ENCODE results near the gene U2AF2. TPM values are rescaled to one million over a fixed set of nuclear protein-coding genes. Genes with fewer than 3 reads are reported as not detected.

U2AF2 gene
- total RNA-seq, 1 experiment from 2014 or later: 321 TPM

DNA sequence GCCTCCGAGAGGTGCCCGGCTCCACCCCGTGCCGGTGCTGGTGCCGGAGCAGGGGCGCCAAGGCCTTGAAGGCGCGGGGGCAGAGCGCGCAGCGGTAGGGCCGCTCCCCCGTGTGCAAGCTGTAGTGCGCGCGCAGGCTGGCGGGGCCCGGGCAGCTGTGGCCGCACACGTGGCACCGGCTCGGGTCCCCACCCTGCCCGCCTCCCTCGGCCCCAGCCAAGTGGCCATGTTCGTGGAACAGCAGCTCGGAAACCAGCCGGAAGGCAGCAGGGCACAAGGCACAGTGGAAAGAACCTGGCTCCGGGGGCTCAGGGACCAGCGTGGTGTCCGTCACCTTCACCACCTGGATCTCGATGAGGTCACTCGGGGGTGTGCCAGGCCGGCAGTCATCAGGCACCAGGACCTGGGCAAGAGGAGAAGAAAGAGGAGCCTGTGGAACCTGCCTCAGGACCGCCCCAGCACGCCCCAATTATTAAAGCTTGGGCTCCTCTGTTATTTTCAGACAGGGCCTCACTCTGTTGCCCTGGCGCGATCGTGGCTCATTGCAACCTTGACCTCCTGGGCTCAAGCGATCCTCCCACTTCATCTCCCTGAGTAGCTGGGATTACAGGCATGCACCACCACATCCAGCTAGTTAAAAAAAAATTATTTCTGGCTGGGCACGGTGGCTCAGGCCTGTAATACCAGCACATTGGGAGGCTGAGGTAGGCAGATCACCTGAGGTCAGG, 32.4 kb upstream of the U2AF2 start:
- no peaks in the 10 kb centered on the region for H3K23me2 ChIP-seq (ENCODE audit: insufficient read length, low read depth, low read length, poor library complexity, severe bottlenecking)
- H3K9me3 Mint-ChIP-seq: no peaks in the 10 kb centered on the region; a peak in 1 of 5 replicates
- H3K27ac Mint-ChIP-seq: no peak overlapping the region
- H3K4ac ChIP-seq (ENCODE audit: low read depth, low read length): no peak overlapping the region
- H3K4me3 Mint-ChIP-seq: no peak overlapping the region
- no peaks in the 10 kb centered on the region for H3K9me3 ChIP-seq (ENCODE audit: control insufficient read depth, low read depth, low read length)
- peaks cover 5% of the 10 kb centered on the region for H3K27me3 Mint-ChIP-seq (ENCODE audit: low read depth)
- H3K4me2 ChIP-seq (ENCODE audit: insufficient read depth, insufficient read length, low read length): no peak overlapping the region
- H2BK15ac ChIP-seq (ENCODE audit: low read depth, low read length): no peak overlapping the region
- H4K5ac ChIP-seq (ENCODE audit: insufficient read length, low read depth, low read length): no peak overlapping the region
- no peak overlapping the region for H2BK120ac ChIP-seq (ENCODE audit: low read depth, low read length, poor library complexity, severe bottlenecking)
- H3K9ac ChIP-seq (ENCODE audit: extremely low read depth, insufficient read length, low read length): no peak overlapping the region
- H3K56ac ChIP-seq (ENCODE audit: insufficient read length, low read depth, low read length): no peak overlapping the region
- WGBS (ENCODE audit: extremely low coverage, insufficient read length, low lambda C conversion rate): no CpG with 5 or more reads among the region's 40 CpGs
- no peak overlapping the region for H2BK12ac ChIP-seq (ENCODE audit: insufficient read length, low read depth, low read length)
- H2AFZ ChIP-seq (ENCODE audit: low read length): no peak overlapping the region
- no peaks in the 10 kb centered on the region for H3K79me2 ChIP-seq (ENCODE audit: insufficient read depth, low read length)
- H3T11ph ChIP-seq (ENCODE audit: low read length): no peak overlapping the region
- no peak overlapping the region for H4K91ac ChIP-seq (ENCODE audit: insufficient read length, low read depth, low read length)
- no peak overlapping the region for H3K27ac ChIP-seq (ENCODE audit: insufficient read length, low read depth, low read length)
- H3K27me3 ChIP-seq (ENCODE audit: insufficient read depth, low read length): no peaks in the 10 kb centered on the region
- H2AK5ac ChIP-seq (ENCODE audit: insufficient read length, low read length): no peak overlapping the region
- no peak overlapping the region for H3K18ac ChIP-seq (ENCODE audit: insufficient read length, low read depth, low read length)
- no peak overlapping the region for H4K8ac ChIP-seq (replicated peaks; ENCODE audit: insufficient read length, low read depth, low read length)
- H3K4me1 Mint-ChIP-seq: peaks cover 8 to 14% of the 10 kb centered on the region in 2 experiments
- TF ChIP-seq, protein P1, sequence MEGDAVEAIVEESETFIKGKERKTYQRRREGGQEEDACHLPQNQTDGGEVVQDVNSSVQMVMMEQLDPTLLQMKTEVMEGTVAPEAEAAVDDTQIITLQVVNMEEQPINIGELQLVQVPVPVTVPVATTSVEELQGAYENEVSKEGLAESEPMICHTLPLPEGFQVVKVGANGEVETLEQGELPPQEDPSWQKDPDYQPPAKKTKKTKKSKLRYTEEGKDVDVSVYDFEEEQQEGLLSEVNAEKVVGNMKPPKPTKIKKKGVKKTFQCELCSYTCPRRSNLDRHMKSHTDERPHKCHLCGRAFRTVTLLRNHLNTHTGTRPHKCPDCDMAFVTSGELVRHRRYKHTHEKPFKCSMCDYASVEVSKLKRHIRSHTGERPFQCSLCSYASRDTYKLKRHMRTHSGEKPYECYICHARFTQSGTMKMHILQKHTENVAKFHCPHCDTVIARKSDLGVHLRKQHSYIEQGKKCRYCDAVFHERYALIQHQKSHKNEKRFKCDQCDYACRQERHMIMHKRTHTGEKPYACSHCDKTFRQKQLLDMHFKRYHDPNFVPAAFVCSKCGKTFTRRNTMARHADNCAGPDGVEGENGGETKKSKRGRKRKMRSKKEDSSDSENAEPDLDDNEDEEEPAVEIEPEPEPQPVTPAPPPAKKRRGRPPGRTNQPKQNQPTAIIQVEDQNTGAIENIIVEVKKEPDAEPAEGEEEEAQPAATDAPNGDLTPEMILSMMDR (conservative IDR thresholded peaks at IDR 0.05): no peak
- H2BK5ac ChIP-seq (ENCODE audit: insufficient read length, low read length): no peak overlapping the region
- peaks cover 15 to 31% (median 27%) of the 10 kb centered on the region in 3 experiments; a peak in 6 of 7 replicates for H3K36me3 Mint-ChIP-seq (ENCODE audit: insufficient read depth in 1 of 3, low read depth in 3 of 3)
- no peaks in the 10 kb centered on the region for H3K79me1 ChIP-seq (ENCODE audit: insufficient read depth, low read depth, low read length, poor library complexity, severe bottlenecking)
- DNase-seq: no peak
- no peaks in the 10 kb centered on the region for H3K4me1 ChIP-seq (ENCODE audit: insufficient read depth, low read length)
- H3K23ac ChIP-seq (ENCODE audit: insufficient read length, low read depth, low read length): no peak overlapping the region
- no peak overlapping the region for H2BK20ac ChIP-seq (ENCODE audit: low read depth, low read length, poor library complexity, severe bottlenecking)
- no peak overlapping the region for H3K14ac ChIP-seq (ENCODE audit: insufficient read depth, low read length)
- H4K20me1 ChIP-seq (ENCODE audit: control insufficient read depth, insufficient read depth, insufficient read length): no peaks in the 10 kb centered on the region
